Kidney (tissue), 22 donors: ENCODE measurements around the gene SREK1. TPM values are rescaled to one million over a fixed set of nuclear protein-coding genes. Genes with fewer than 3 reads are reported as not detected.

ENCODE experiments used
- DNase-seq, 5 donors: peaks; one replicate each; pipeline ENCODE4 v3.0.0-alpha.2; 2013 to 2020
- FAIRE-seq: peaks from 2 replicates; lab custom pipeline; 2012; peaks lifted over from hg19 to GRCh38; lab: Jason Lieb, UNC
- H3K27ac ChIP-seq, 2 donors: one replicate each; pipeline ENCODE4 v1.7.0; 2013; ENCODE audit warnings: low read depth in 2 of 2, low read length in 2 of 2, inconsistent platforms in 1 of 2
- H3K27me3 ChIP-seq: one replicate; pipeline ENCODE4 v1.7.1; 2013; ENCODE audit warnings: low read length, inconsistent platforms; ENCODE audit not compliant: control insufficient read depth, insufficient read depth
- H3K36me3 ChIP-seq, 3 donors: one replicate each; pipeline versions ENCODE4 v1.7.0 to v1.7.1; 2013; ENCODE audit warnings: low read length in 3 of 3, control low read depth in 1 of 3, inconsistent platforms in 1 of 3; ENCODE audit not compliant: insufficient read depth in 3 of 3, control insufficient read depth in 2 of 3
- H3K4me1 ChIP-seq, 3 donors: one replicate each; pipeline versions ENCODE4 v1.7.0 to v1.7.1; 2013; ENCODE audit warnings: low read length in 3 of 3, inconsistent platforms in 1 of 3, low read depth in 1 of 3; ENCODE audit not compliant: control insufficient read depth in 2 of 3, insufficient read depth in 2 of 3
- H3K4me3 ChIP-seq, 3 donors: one replicate each; pipeline versions ENCODE4 v1.7.0 to v1.8.1; 2013; ENCODE audit warnings: low read length in 3 of 3, control low read depth in 1 of 3, inconsistent platforms in 1 of 3
- H3K9ac ChIP-seq, 3 donors: one replicate each; pipeline versions ENCODE4 v1.7.0 to v1.7.1; 2013; ENCODE audit warnings: low read length in 3 of 3, control low read depth in 1 of 3, inconsistent platforms in 1 of 3
- H3K9me3 ChIP-seq, 3 donors: one replicate each; pipeline versions ENCODE4 v1.7.0 to v1.7.1; 2013; ENCODE audit warnings: low read length in 3 of 3, control low read depth in 1 of 3, inconsistent platforms in 1 of 3; ENCODE audit not compliant: control insufficient read depth in 2 of 3, insufficient read depth in 1 of 3
- intact Hi-C: fragments of 100-400 bp; cut with DNase I; formaldehyde crosslinking; loops from one replicate; pipeline ENCODE4 v1.11.1; 2022
- long read RNA-seq, 10 donors: library from polyadenylated mRNA in 1 of 10; unstranded in 1 of 10; transcript quantifications; one replicate each; pipeline ENCODE4 v2.0.0 and lab custom pipeline, GENCODE V29; 2021 to 2026
- polyA plus RNA-seq: library from polyadenylated mRNA; stranded (reverse); fragments of 350-450 nt; fragmentation: Illumina TruSeq; extraction: RNeasy Lipid Tissue Mini Kit (QIAGEN cat#74804); gene quantifications from one replicate; pipeline ENCODE4 v1.2.3, GENCODE V29; 2014; ENCODE audit warnings: low read depth, low replicate concordance; ENCODE audit not compliant: insufficient read depth
- total RNA-seq: library from RNA; stranded (reverse); fragmentation: NEBNext Ultra II Directional; extraction: Animal tissue kit (Norgen Biotek cat#: 25700); gene quantifications from one replicate; pipeline ENCODE4 v1.2.1, GENCODE V29; 2021
- TF ChIP-seq, protein P1 (sequence below): IDR thresholded peaks from 3 replicates; pipeline ENCODE4 v1.5.1; 2012; ENCODE audit warnings: mild to moderate bottlenecking, moderate library complexity, borderline replicate concordance; ENCODE audit not compliant: insufficient read depth; ENCODE audit errors: extremely low read depth
- donor health status: control.
- donor health status: control.
- donor health status: control.
- donor health status: control.
- donor health status: control.
- donor health status: DM: yes; HTN: yes; CAD: no.
- donor health status: Normal renal cell carcinoma (clear cell type).

SREK1 gene, protein sequence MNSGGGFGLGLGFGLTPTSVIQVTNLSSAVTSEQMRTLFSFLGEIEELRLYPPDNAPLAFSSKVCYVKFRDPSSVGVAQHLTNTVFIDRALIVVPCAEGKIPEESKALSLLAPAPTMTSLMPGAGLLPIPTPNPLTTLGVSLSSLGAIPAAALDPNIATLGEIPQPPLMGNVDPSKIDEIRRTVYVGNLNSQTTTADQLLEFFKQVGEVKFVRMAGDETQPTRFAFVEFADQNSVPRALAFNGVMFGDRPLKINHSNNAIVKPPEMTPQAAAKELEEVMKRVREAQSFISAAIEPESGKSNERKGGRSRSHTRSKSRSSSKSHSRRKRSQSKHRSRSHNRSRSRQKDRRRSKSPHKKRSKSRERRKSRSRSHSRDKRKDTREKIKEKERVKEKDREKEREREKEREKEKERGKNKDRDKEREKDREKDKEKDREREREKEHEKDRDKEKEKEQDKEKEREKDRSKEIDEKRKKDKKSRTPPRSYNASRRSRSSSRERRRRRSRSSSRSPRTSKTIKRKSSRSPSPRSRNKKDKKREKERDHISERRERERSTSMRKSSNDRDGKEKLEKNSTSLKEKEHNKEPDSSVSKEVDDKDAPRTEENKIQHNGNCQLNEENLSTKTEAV
- total RNA-seq (70.0 TPM), polyA plus RNA-seq (22.2 TPM)
- long read RNA-seq, donor 1, full-length matches to known transcripts: 11 of 20 reads
- long read RNA-seq, donor 1, partial matches to known transcripts: 9 of 20 reads
- long read RNA-seq, donor 1, other reads (novel, unspliced or antisense): 0 of 20 reads
- long read RNA-seq, donor 2, full-length matches to known transcripts: 16 of 24 reads
- long read RNA-seq, donor 2, partial matches to known transcripts: 8 of 24 reads
- long read RNA-seq, donor 2, other reads (novel, unspliced or antisense): 0 of 24 reads
- long read RNA-seq, donor 3, full-length matches to known transcripts: 16 of 23 reads
- long read RNA-seq, donor 3, partial matches to known transcripts: 7 of 23 reads
- long read RNA-seq, donor 3, other reads (novel, unspliced or antisense): 0 of 23 reads
- long read RNA-seq, donor 4, full-length matches to known transcripts: 8 of 14 reads
- long read RNA-seq, donor 4, partial matches to known transcripts: 6 of 14 reads
- long read RNA-seq, donor 4, other reads (novel, unspliced or antisense): 0 of 14 reads
- long read RNA-seq, donor 5: 0 reads
- long read RNA-seq, donor 6, full-length matches to known transcripts: 7 of 7 reads
- long read RNA-seq, donor 6, partial matches to known transcripts: 0 of 7 reads
- long read RNA-seq, donor 6, other reads (novel, unspliced or antisense): 0 of 7 reads
- long read RNA-seq, donor 7, full-length matches to known transcripts: 5 of 40 reads
- long read RNA-seq, donor 7, partial matches to known transcripts: 16 of 40 reads
- long read RNA-seq, donor 7, other reads (novel, unspliced or antisense): 19 of 40 reads
- long read RNA-seq, donor 8, transcript SREK1-211 (3 exons, 882 nt): major isoform, 8 of 19 reads
- long read RNA-seq, donor 8, transcript SREK1-207 (2 exons, 559 nt): minor isoform, 5 of 19 reads
- long read RNA-seq, donor 8, partial matches to known transcripts: 5 of 19 reads
- long read RNA-seq, donor 8, other reads (novel, unspliced or antisense): 0 of 19 reads
- long read RNA-seq, donor 9, partial matches to known transcripts: 0 of 2 reads
- long read RNA-seq, donor 9, other reads (novel, unspliced or antisense): 0 of 2 reads
- long read RNA-seq, donor 10, transcript SREK1-211 (3 exons, 882 nt): minor isoform, 5 of 22 reads
- long read RNA-seq, donor 10, transcript SREK1-207 (2 exons, 559 nt): major isoform, 6 of 22 reads
- long read RNA-seq, donor 10, partial matches to known transcripts: 5 of 22 reads
- long read RNA-seq, donor 10, other reads (novel, unspliced or antisense): 0 of 22 reads

DNA sequence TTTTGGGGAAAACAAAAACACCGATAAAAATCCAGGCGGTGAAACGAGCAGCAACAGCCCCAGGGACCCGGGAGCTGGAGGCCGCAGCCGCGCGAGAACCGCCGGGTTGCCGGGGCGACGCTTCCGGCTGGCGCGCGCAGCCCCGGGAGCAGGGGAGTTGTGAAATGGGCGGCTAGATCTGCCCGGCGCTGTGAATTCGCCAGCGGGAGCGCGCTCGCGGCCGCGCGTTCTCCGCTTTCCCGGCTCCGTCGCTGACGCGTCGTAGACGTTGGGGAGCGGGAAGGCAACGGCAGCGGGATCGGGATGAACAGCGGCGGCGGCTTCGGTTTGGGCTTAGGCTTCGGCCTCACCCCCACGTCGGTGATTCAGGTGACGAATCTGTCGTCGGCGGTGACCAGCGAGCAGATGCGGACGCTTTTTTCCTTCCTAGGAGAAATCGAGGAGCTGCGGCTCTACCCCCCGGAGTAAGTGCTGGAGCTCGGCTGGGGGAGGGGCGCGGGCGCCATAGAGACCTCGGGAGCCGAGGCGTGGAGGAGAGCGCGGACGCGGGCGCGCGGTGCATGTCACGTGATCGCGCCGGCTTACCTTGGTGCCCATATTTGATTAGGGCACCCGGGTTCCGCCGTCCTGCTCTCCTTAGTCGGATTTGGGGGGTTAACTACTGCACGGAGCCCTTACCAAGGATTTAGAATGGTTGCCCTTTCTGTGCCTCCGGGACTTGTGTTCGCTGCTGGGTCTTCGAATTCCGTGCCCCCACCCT lies at the start of gene SREK1:
Gene SREK1 (plus strand): TSS at position 227 of the 760 bp plus-strand sequence. CDS start 77 bp downstream, at position 304.
- Histone ChIP-seq H3K27me3 (no peaks in the 10 kb centered on the region), H3K9ac (peak within 1 kb of the TSS; percentile 89 to 98 (median 96)), H3K27ac (peak within 1 kb of the TSS; percentile 99), H3K4me1 (peaks cover 4 to 9% (median 6%) of the 10 kb centered on the region in 3 donors), H3K9me3 (no peaks in the 10 kb centered on the region), H3K36me3 (no peaks in the 10 kb centered on the region), H3K4me3 (peak within 1 kb of the TSS; percentile 89 to 98 (median 96))
- FAIRE-seq: no peak
- intact Hi-C loops: no loop called here
- DNase-seq: peak; percentile 95 to 98 (median 97)
- TF ChIP-seq, protein P1, sequence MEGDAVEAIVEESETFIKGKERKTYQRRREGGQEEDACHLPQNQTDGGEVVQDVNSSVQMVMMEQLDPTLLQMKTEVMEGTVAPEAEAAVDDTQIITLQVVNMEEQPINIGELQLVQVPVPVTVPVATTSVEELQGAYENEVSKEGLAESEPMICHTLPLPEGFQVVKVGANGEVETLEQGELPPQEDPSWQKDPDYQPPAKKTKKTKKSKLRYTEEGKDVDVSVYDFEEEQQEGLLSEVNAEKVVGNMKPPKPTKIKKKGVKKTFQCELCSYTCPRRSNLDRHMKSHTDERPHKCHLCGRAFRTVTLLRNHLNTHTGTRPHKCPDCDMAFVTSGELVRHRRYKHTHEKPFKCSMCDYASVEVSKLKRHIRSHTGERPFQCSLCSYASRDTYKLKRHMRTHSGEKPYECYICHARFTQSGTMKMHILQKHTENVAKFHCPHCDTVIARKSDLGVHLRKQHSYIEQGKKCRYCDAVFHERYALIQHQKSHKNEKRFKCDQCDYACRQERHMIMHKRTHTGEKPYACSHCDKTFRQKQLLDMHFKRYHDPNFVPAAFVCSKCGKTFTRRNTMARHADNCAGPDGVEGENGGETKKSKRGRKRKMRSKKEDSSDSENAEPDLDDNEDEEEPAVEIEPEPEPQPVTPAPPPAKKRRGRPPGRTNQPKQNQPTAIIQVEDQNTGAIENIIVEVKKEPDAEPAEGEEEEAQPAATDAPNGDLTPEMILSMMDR: no peak

DNA sequence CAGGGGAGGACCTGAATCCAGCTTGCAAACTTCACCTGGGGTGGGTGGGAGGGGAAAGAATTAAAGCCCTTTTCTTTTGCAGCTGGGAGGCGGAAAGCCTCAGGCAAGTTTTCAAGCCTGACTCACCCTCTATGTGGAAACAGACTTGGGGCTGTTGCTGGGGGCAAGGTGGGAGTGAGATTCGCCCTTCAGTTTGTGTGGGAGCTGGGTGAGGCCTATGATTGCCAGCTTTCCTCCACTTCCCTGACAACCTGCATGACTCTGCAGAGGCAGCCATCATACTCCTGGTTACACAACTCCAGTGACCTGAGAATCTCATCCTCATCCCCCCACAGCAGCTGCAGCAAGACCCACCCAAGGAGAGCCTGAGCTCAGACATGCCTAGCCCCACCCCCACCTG lies 43.2 kb upstream of the SREK1 start:
- TF ChIP-seq, protein P1: no peak
- Histone ChIP-seq H3K27ac (no peak overlapping the region), H3K4me1 (no peaks in the 10 kb centered on the region), H3K9me3 (peaks cover 4 to 30% (median 6%) of the 10 kb centered on the region in 3 donors), H3K36me3 (no peaks in the 10 kb centered on the region), H3K27me3 (no peaks in the 10 kb centered on the region), H3K9ac (no peak overlapping the region), H3K4me3 (no peak overlapping the region)
- DNase-seq (no peak), FAIRE-seq (no peak)
- intact Hi-C loops: no loop called here
